ENCODE measurements around the gene CLPSL1. TPM values are rescaled to one million over a fixed set of nuclear protein-coding genes. Genes with fewer than 3 reads are reported as not detected.

The CLPSL1 gene
- total and polyA plus RNA-seq, 2 donors (not counting 1 experiment from before 2014, with no cell fraction given): not detected

DNA sequence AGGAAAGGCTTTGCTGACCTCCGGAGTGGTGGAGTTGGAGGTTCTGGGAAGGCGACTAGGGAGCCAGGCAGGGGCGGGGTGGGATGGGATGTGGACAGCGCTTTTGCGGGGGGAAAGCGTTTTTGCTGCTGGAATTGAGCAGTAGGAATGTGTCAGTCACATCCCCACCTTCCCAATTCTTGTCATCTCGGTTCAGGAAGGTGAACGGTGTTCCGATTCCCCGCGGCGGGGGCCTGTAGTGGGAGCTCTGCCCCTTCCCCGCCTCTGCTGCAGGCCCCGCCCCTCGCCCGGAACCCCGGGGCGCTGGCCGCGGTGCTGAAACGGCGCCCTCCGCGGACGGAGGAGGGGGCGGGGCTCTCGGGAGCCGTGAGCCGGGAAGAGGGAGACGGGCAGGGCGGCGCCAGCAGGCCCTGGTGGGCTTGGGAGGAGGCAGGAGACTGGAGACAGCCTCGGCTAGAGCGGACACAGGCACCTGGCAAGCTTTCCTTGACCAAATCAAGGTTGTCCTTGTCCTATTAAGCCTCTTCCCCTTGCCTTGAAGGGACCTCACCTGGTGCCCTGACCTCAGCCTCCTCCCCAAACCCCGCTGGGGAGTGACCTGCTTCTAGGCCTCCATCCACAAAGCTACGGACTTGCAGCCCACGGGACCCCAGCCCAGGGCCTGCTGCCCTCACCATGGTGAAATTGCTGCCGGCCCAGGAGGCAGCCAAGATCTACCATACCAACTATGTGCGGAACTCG is 24.3 kb downstream of the CLPSL1 start, which contains the start of gene LHFPL5:
Gene LHFPL5, plus strand, starts transcription at position 357 of the 741 bp plus-strand sequence. Its CDS starts 319 bp downstream, at position 676.
- Histone ChIP-seq H3K36me3 (replicated peaks in 1 of 2; ENCODE audit: control extremely low read depth in 1 of 2, control insufficient read depth in 1 of 2, extremely low read depth in 1 of 2, insufficient read depth in 2 of 2, low read length in 1 of 2) (no peaks in the 10 kb centered on the region), H3K4me2 (replicated peaks; ENCODE audit: low read depth, low read length, poor library complexity, severe bottlenecking) (peak within 1 kb of the TSS; percentile 19), H3K9ac (ENCODE audit: low read length) (no peak within 1 kb of the TSS), H4K20me1 (ENCODE audit: control insufficient read depth, insufficient read depth, low read length, poor library complexity, severe bottlenecking) (no peaks in the 10 kb centered on the region), H3K27me3 (replicated peaks in 1 of 4; ENCODE audit: control extremely low read depth in 1 of 4, control insufficient read depth in 3 of 4, insufficient read depth in 4 of 4, low read length in 3 of 4) (peaks cover 0 to 31% (median 1%) of the 10 kb centered on the region in 4 experiments), H2AFZ (ENCODE audit: insufficient read depth, low read depth, low read length, poor library complexity, severe bottlenecking) (no peak within 1 kb of the TSS), H3K4me3 (ENCODE audit: control extremely low read depth in 1 of 5, extremely low read depth in 1 of 5, insufficient read depth in 1 of 5, low read depth in 2 of 5, low read length in 4 of 5) (no peak within 1 kb of the TSS), H3K27ac (ENCODE audit: low read length in 2 of 2) (no peak within 1 kb of the TSS), H3K4me1 (ENCODE audit: control insufficient read depth in 2 of 2, insufficient read depth in 2 of 2, low read length in 2 of 2) (peaks cover 0 to 5% of the 10 kb centered on the region in 2 donors), H3K79me2 (ENCODE audit: control insufficient read depth, insufficient read depth, low read length) (no peaks in the 10 kb centered on the region), H3K9me3 (ENCODE audit: control extremely low read depth in 1 of 3, control insufficient read depth in 2 of 3, insufficient read depth in 1 of 3, low read length in 2 of 3) (peaks cover 0 to 18% (median 0%) of the 10 kb centered on the region in 3 donors)
- no peak within 1 kb of the TSS for H3K27ac Mint-ChIP-seq
- POLR2A ChIA-PET: no interaction called here
- peak within 1 kb of the TSS; percentile 32 for H3K4me3 Mint-ChIP-seq
- 18% methylated on average over 34 of the region's 40 CpGs for WGBS (ENCODE audit: insufficient coverage)
- peaks cover 4% of the 10 kb centered on the region for H3K4me1 Mint-ChIP-seq
- no peaks in the 10 kb centered on the region for H3K9me3 Mint-ChIP-seq (ENCODE audit: insufficient read depth)
- intact Hi-C loops (cut with micrococcal nuclease): no loop called here
- DNase-seq (peak; percentile 42), ATAC-seq (ENCODE audit: low read depth) (peak; percentile 85)
- H3K27me3 Mint-ChIP-seq: peaks cover 29% of the 10 kb centered on the region
- TF ChIP-seq EZH2 (IDR thresholded peaks at IDR 0.05; ENCODE audit: borderline replicate concordance, insufficient read depth, low read depth, low read length, poor library complexity, severe bottlenecking): no peak
- TF ChIP-seq, protein P1, sequence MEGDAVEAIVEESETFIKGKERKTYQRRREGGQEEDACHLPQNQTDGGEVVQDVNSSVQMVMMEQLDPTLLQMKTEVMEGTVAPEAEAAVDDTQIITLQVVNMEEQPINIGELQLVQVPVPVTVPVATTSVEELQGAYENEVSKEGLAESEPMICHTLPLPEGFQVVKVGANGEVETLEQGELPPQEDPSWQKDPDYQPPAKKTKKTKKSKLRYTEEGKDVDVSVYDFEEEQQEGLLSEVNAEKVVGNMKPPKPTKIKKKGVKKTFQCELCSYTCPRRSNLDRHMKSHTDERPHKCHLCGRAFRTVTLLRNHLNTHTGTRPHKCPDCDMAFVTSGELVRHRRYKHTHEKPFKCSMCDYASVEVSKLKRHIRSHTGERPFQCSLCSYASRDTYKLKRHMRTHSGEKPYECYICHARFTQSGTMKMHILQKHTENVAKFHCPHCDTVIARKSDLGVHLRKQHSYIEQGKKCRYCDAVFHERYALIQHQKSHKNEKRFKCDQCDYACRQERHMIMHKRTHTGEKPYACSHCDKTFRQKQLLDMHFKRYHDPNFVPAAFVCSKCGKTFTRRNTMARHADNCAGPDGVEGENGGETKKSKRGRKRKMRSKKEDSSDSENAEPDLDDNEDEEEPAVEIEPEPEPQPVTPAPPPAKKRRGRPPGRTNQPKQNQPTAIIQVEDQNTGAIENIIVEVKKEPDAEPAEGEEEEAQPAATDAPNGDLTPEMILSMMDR (IDR thresholded peaks at IDR 0.05): no peak
- CTCF ChIA-PET: no interaction called here

DNA sequence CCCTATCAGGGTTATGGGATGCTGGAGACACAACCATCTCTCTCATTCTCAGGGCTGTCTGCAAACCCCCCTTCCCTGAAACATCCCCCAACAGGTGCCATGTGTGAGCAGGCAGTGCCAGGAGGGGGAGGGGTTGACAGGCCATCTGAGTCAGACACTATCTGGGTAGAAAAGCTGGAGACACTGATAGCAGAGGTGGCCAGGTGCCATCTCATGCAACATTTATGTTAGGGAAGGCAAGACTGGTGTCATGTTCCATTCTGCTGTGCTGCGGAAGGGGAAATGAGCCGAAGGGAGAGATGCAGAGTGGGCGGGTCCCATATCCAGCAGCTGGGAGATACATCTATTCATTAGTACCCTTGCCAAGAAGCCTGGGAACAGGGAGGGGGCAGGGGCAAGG is 27.9 kb downstream of the CLPSL1 start:
- peaks cover 36% of the 10 kb centered on the region for H3K27me3 Mint-ChIP-seq
- no peaks in the 10 kb centered on the region for H3K9me3 Mint-ChIP-seq (ENCODE audit: insufficient read depth)
- TF ChIP-seq, protein P1 (IDR thresholded peaks at IDR 0.05): no peak
- TF ChIP-seq EZH2 (IDR thresholded peaks at IDR 0.05; ENCODE audit: borderline replicate concordance, insufficient read depth, low read depth, low read length, poor library complexity, severe bottlenecking): no peak
- Histone ChIP-seq H3K79me2 (ENCODE audit: control insufficient read depth, insufficient read depth, low read length) (no peaks in the 10 kb centered on the region), H3K9ac (ENCODE audit: low read length) (no peak overlapping the region), H3K27ac (ENCODE audit: low read length in 2 of 2) (no peak overlapping the region), H3K4me1 (ENCODE audit: control insufficient read depth in 2 of 2, insufficient read depth in 2 of 2, low read length in 2 of 2) (peaks cover 0 to 5% of the 10 kb centered on the region in 2 donors), H3K27me3 (replicated peaks in 1 of 4; ENCODE audit: control extremely low read depth in 1 of 4, control insufficient read depth in 3 of 4, insufficient read depth in 4 of 4, low read length in 3 of 4) (peaks cover 0 to 31% (median 1%) of the 10 kb centered on the region in 4 experiments), H3K4me3 (ENCODE audit: control extremely low read depth in 1 of 5, extremely low read depth in 1 of 5, insufficient read depth in 1 of 5, low read depth in 2 of 5, low read length in 4 of 5) (no peak overlapping the region), H3K4me2 (replicated peaks; ENCODE audit: low read depth, low read length, poor library complexity, severe bottlenecking) (no peak overlapping the region), H3K9me3 (ENCODE audit: control extremely low read depth in 1 of 3, control insufficient read depth in 2 of 3, insufficient read depth in 1 of 3, low read length in 2 of 3) (peaks cover 0 to 18% (median 0%) of the 10 kb centered on the region in 3 donors), H3K36me3 (replicated peaks in 1 of 2; ENCODE audit: control extremely low read depth in 1 of 2, control insufficient read depth in 1 of 2, extremely low read depth in 1 of 2, insufficient read depth in 2 of 2, low read length in 1 of 2) (no peaks in the 10 kb centered on the region), H2AFZ (ENCODE audit: insufficient read depth, low read depth, low read length, poor library complexity, severe bottlenecking) (no peak overlapping the region), H4K20me1 (ENCODE audit: control insufficient read depth, insufficient read depth, low read length, poor library complexity, severe bottlenecking) (no peaks in the 10 kb centered on the region)
- intact Hi-C loops (cut with micrococcal nuclease): no loop called here
- no CpG with 5 or more reads among the region's 3 CpGs for WGBS (ENCODE audit: insufficient coverage)
- CTCF ChIA-PET: no interaction called here
- DNase-seq (no peak), ATAC-seq (ENCODE audit: low read depth) (no peak)
- no peak overlapping the region for H3K27ac Mint-ChIP-seq
- POLR2A ChIA-PET: no interaction called here
- H3K4me3 Mint-ChIP-seq: no peak overlapping the region
- peaks cover 4% of the 10 kb centered on the region for H3K4me1 Mint-ChIP-seq
